SHP77 (cell line): ENCODE measurements around the gene IP6K1.
A peak's percentile ranks its signal among the peaks of the same experiment; 100 is the strongest.

Experiments used
- DNase-seq, 2 experiments: peaks; one replicate each; lab custom pipeline; 2025; lab: John Stamatoyannopoulos, UW

Gene IP6K1

GRCh38 chr3:49724586-49724985 is 61.8 kb downstream of the IP6K1 start:
- no peak for DNase-seq

- DNase-seq: peak; percentile 90 to 97
Observed at GRCh38 chr3:49723628-49724551, 62.5 kb downstream of the IP6K1 start, which contains the start of gene GMPPB. TSS of gene GMPPB (minus strand) at chr3:49723951. CDS start at chr3:49723726, 225 bp downstream.

- peak; percentile 23 to 49 for DNase-seq
Observed at GRCh38 chr3:49723296-49723627, 63.1 kb downstream of the IP6K1 start.

DNA sequence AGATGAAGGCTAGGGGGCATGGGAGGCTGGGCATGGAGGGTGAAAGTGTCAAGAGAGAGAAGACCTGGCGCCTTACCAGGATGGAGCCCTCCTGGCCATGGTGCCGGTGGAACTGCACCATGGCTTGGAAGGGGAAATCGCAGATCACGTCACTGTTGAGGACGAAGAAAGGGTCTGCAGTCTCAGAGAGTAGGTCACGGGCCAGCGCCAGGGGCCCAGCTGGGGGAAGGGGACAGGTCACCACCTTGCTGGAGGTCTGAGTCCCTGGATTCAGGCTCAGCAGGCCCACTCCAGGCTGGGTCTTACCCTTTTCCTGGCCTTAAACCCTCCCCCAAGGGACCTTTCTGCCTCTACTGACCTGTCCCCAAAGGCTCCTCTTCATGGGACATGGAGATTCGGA is 63.4 kb downstream of the IP6K1 start:
- no peak for DNase-seq

- no peak for DNase-seq
Observed at GRCh38 chr3:49721896-49722781, 64.2 kb downstream of the IP6K1 start.

- no peak for DNase-seq
Observed at GRCh38 chr3:49721596-49721895, 64.8 kb downstream of the IP6K1 start.

- no peak for DNase-seq
Observed at GRCh38 chr3:49720855-49721595, 65.3 kb downstream of the IP6K1 start.

- peak; percentile 88 to 89 for DNase-seq
Observed at GRCh38 chr3:49719214-49719884, 67.0 kb downstream of the IP6K1 start, which contains the start of gene AMIGO3. TSS of gene AMIGO3 (minus strand) at chr3:49719684. CDS start at chr3:49719465, 219 bp downstream.

GRCh38 chr3:49718858-49719213 is 67.5 kb downstream of the IP6K1 start:
- no peak for DNase-seq

DNA sequence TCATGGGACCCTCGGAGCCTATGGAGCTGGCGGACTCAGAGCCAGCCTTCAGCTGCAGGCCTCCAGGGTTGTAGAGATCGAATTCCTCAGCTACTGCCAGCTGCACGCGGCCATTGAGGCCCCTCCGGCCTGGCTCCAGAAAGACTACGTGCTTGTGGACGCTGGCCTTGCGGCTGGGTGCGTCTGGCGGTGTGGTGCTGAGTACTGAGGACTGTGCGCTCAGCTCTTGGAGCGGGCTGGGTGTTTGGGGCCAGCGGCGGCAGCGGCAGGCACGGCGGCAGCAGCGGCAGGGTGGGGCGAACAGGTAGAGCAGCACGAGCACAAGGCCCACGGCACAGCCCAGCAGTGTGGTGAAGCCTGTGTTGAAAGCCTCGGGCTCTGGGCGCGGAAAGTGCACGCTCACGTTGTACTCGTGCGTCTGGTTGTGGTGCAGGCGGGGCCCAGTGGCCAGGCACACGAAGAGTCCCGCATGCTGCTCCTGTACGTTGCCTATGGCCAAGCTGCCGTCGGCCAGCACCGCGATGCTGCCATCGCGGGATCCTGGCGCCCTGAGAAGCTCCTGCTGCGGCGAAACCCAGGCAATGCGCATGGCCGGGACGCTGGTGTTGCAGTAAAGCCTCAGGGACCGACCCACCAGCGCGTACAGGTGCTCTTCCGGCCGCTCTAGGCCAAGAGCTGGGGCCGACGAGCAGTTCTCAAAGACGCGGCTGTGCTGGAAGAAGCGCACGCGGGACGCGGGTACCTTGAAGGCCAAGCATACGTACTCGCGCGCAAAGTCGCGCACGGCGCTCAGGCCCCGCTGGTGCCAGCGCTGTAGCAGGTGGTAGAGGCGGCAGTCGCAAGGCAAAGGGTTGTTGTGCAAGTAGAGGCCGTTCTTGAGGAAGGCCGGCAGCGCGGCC is 68.1 kb downstream of the IP6K1 start:
- no peak for DNase-seq

GRCh38 chr3:49717211-49717958 is 69.0 kb downstream of the IP6K1 start:
- DNase-seq: no peak

DNA sequence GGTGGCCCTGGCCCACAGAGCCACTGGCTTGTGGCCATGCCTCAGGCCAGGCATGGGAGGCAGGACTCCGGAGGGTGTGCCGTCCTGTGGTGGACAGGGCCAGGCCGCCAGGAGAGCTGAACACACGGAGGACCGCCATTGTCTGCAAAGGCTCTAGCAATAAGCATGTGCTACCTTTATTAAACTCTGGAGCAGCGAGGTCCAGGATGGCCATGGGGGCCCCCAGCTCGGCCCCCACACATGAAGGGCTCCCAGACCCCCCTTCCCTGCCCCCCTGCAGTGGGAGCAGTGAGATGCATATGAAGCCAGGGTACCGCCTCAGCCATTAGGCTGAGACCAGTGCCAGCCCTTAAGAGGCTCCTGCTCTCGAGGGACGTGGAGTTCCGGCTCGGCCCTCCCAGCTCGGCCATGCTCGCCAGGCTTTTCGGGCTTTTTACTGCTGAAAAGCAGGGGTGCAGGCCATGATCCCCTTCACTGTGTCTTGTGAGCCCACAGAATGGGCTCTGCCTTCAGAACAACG is 69.6 kb downstream of the IP6K1 start:
- DNase-seq: no peak

DNA sequence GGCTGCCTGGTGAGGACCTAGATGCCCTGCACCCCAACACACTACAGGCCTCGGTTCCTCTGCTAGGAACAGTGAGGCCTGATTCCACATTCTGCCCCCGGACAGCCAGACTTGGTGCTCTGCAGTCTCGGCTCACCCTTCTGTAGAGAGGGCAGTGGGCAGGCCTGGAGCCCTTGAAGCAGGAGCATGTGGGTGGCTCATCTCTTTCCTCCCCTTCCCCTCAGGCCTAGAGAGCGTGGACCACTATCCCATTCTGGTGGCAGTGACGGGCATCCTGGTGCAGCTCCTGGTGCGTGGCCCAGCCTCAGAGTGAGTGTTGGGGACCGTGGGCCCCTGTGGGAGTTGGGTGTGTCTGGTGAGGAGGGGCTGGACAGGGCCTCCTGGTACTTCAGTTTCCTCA is 70.2 kb downstream of the IP6K1 start:
- no peak for DNase-seq

DNA sequence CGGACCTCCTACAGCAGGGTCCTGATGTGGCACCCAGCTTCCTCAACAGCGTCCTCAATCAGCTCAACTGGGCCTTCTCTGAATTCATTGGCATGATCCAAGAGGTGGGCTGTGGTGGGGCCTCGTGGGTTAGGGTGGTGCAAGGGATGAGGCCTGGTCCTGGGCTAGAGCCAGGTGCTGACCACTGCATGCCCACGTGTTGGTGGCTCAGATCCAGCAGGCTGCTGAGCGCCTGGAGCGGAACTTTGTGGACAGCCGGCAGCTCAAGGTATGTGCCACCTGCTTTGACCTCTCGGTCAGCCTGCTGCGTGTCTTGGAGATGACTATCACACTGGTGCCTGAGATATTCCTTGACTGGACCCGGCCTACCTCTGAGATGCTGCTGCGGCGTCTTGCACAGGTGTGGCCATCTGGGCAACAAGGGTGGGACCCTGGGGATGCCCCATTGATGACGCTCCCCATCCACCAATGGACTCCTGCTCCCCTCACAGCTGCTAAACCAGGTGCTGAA is 70.7 kb downstream of the IP6K1 start:
- no peak for DNase-seq

GRCh38 chr3:49714728-49715550 is 71.4 kb downstream of the IP6K1 start:
- no peak for DNase-seq

- no peak for DNase-seq
Observed at GRCh38 chr3:49713336-49714105, 72.8 kb downstream of the IP6K1 start.

- no peak for DNase-seq
Observed at GRCh38 chr3:49712631-49713317, 73.6 kb downstream of the IP6K1 start.
